Measurements from ENCODE around the gene LIN28A.

The LIN28A gene

DNA sequence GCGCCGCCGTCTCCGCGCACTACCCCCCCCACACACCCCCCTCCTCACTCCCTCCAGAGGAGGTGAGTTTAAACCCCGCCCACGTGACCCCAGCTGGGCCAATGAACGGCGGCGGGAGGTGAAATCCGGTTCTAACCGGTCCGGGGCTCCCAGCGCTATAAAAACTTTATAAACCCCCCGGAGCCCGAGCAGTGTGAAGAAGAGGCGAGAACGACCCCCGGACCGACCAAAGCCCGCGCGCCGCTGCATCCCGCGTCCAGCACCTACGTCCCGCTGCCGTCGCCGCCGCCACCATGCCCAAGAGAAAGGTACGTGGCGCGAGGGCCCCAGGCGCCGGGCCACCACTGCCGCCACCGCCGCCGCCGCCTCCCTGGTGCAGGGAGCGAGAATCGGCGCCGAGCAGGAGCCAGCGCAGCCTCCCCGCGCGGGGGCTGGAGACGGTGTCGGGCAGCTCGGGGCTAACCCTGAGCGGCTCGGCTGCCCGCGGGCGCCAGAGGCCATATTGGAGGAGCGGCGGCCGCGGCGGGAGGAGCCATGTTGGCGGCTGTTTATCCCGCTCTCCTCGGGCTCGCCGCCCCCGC is 61.8 kb downstream of the LIN28A start, which contains the start of gene HMGN2 (continued):
- TF ChIP-seq TSHZ1 (tag by site-specific recombination; IDR thresholded peaks at IDR 0.05; ENCODE audit: borderline replicate concordance) (0 out of 2 replicates have a peak, but pooled peaks have one; percentile 5), IKZF3 (tag by site-specific recombination; IDR thresholded peaks at IDR 0.05) (0 out of 2 replicates have a peak, but pooled peaks have one; percentile 44), ZBTB1 (tag by site-specific recombination; IDR thresholded peaks at IDR 0.05) (no peak), ZNF324 (tag by site-specific recombination; IDR thresholded peaks at IDR 0.05) (no peak), ZNF391 (tag by site-specific recombination; IDR thresholded peaks at IDR 0.05; ENCODE audit: borderline replicate concordance, low read depth) (0 out of 2 replicates have a peak, but pooled peaks have one; percentile 17), ZNF660 (tag by site-specific recombination; IDR thresholded peaks at IDR 0.05) (peak; percentile 86), SALL2 (tag by site-specific recombination; IDR thresholded peaks at IDR 0.05; ENCODE audit: borderline replicate concordance) (0 out of 2 replicates have a peak, but pooled peaks have one; percentile 19), ZNF423 (tag by site-specific recombination; IDR thresholded peaks at IDR 0.05) (peak; percentile 53), ZNF174 (tag by site-specific recombination; IDR thresholded peaks at IDR 0.05) (peak; percentile 65; the same call in 1 of the 2 replicates), ZSCAN16 (tag by site-specific recombination; IDR thresholded peaks at IDR 0.05) (peak; percentile 29; the same call in 1 of the 2 replicates), ZNF596 (tag by site-specific recombination; IDR thresholded peaks at IDR 0.05) (0 out of 2 replicates have a peak, but pooled peaks have one; percentile 3), YY1 (tag by site-specific recombination; IDR thresholded peaks at IDR 0.05) (peak; percentile 92), ZSCAN5A (tag by site-specific recombination; IDR thresholded peaks at IDR 0.05) (peak; percentile 17; the same call in 1 of the 2 replicates), ZBTB26 (tag by site-specific recombination; optimal IDR thresholded peaks at IDR 0.05) (peak; percentile 54), ZBTB48 (tag by site-specific recombination; IDR thresholded peaks at IDR 0.05) (peak; percentile 33; the same call in 1 of the 2 replicates), SP7 (tag by site-specific recombination; IDR thresholded peaks at IDR 0.05) (no peak), ZNF2 (tag by site-specific recombination; IDR thresholded peaks at IDR 0.05) (no peak), ZNF248 (tag by site-specific recombination; IDR thresholded peaks at IDR 0.05) (no peak), ZBTB6 (tag by site-specific recombination; IDR thresholded peaks at IDR 0.05) (0 out of 2 replicates have a peak, but pooled peaks have one; percentile 49), ZNF677 (tag by site-specific recombination; IDR thresholded peaks at IDR 0.05) (peak; percentile 76), YY2 (tag by site-specific recombination; IDR thresholded peaks at IDR 0.05) (peak; percentile 72), HOXC10 (CRISPR knock-in tag; IDR thresholded peaks at IDR 0.05) (0 out of 2 replicates have a peak, but pooled peaks have one; percentile 18)
- TF ChIP-seq, protein P1, sequence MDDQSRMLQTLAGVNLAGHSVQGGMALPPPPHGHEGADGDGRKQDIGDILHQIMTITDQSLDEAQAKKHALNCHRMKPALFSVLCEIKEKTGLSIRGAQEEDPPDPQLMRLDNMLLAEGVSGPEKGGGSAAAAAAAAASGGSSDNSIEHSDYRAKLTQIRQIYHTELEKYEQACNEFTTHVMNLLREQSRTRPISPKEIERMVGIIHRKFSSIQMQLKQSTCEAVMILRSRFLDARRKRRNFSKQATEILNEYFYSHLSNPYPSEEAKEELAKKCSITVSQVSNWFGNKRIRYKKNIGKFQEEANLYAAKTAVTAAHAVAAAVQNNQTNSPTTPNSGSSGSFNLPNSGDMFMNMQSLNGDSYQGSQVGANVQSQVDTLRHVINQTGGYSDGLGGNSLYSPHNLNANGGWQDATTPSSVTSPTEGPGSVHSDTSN (CRISPR knock-in tag; IDR thresholded peaks at IDR 0.05): no peak; the same call in 1 of the 2 replicates
- TF ChIP-seq, protein P2, sequence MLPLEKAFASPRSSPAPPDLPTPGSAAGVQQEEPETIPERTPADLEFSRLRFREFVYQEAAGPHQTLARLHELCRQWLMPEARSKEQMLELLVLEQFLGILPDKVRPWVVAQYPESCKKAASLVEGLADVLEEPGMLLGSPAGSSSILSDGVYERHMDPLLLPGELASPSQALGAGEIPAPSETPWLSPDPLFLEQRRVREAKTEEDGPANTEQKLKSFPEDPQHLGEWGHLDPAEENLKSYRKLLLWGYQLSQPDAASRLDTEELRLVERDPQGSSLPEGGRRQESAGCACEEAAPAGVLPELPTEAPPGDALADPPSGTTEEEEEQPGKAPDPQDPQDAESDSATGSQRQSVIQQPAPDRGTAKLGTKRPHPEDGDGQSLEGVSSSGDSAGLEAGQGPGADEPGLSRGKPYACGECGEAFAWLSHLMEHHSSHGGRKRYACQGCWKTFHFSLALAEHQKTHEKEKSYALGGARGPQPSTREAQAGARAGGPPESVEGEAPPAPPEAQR (tag by site-specific recombination; IDR thresholded peaks at IDR 0.05): 0 out of 2 replicates have a peak, but pooled peaks have one; percentile 48

Data from HEK293 (cell line).